Lower leg skin (tissue), 4 donors: ENCODE results near the gene RGS12. TPM values are rescaled to one million over a fixed set of nuclear protein-coding genes. Genes with fewer than 3 reads are reported as not detected.

Experiments
- DNase-seq, 2 donors: peaks; one replicate each; pipeline ENCODE4 v3.0.0-alpha.2; 2019; ENCODE audit warnings: low spot score in 2 of 2
- H3K4me3 ChIP-seq: fragments of 200-600 bp; sonication (generic); 2 replicates; pipeline ENCODE4 v1.5.1; 2017; ENCODE audit warnings: mild to moderate bottlenecking, low read depth; ENCODE audit not compliant: poor library complexity, severe bottlenecking
- CTCF ChIP-seq, 3 donors: fragments of 450-650 bp; IDR thresholded peaks; one replicate each; pipeline ENCODE4 v1.5.1; 2016; ENCODE audit warnings: antibody characterized with exemption in 3 of 3, mild to moderate bottlenecking in 3 of 3, moderate library complexity in 2 of 3
- POLR2A ChIP-seq, 2 donors: fragments of 450-650 bp; IDR thresholded peaks; one replicate each; pipeline ENCODE4 v1.6.1; 2016 to 2017; ENCODE audit warnings: antibody characterized with exemption in 2 of 2, mild to moderate bottlenecking in 1 of 2, moderate library complexity in 1 of 2
- WGBS, 2 donors: methylation state at CpG; one replicate each; pipeline ENCODE4 v1.1.5; 2018; 5-methylcytosine and 5-hydroxymethylcytosine counted together
- intact Hi-C: fragments of 100-400 bp; cut with DNase I; formaldehyde crosslinking; loops from one replicate; pipeline ENCODE4 v1.15.0; 2023; ENCODE audit warnings: low total_unique reads
- total RNA-seq, 4 donors: library from RNA; depleted of rRNA; stranded (reverse); fragments of >200 nt; gene quantifications; one replicate each; pipeline ENCODE4 v1.1.0, GENCODE V29; 2016

RGS12 gene
- total RNA-seq, 4 donors from 2014 or later: 47.5 to 92.6 (median 80.6) TPM

GRCh38 chr4:3269991-3270611 is 22.7 kb upstream of the RGS12 start:
- TF ChIP-seq POLR2A (IDR thresholded peaks at IDR 0.05) (no peak), CTCF (IDR thresholded peaks at IDR 0.05) (no peak)
- intact Hi-C loops: no loop called here
- peak in 1 of 2 donors; percentile 79 for DNase-seq
- H3K4me3 ChIP-seq: no peak overlapping the region
- WGBS, 2 donors: 72 to 73% methylated on average over 13 to 16 of the region's 17 CpGs

DNA sequence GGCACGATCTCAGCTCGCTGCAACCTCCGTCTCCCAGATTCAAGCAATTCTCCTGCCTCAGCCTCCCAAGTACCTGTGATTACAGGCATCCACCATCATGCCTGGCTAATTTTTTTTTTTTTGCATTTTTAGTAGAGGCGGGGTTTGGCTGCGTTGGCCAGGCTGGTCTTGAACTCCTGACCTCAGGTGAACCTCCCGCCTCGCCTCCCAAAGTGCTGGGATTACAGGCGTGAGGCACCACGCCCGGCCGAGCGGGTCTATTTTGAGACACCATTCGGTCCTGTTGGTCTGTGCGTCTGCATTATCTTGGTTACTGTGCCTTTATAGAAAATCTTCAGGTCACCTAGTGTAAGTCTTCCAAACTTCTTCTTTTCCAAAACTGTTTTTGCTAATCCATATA is 21.7 kb upstream of the RGS12 start:
- 77 to 80% methylated on average over 14 of the region's 14 CpGs for WGBS, 2 donors
- no peak for TF ChIP-seq POLR2A (IDR thresholded peaks at IDR 0.05)
- no peak for TF ChIP-seq CTCF (IDR thresholded peaks at IDR 0.05)
- intact Hi-C loops: no loop called here

GRCh38 chr4:3276986-3277385 is 15.8 kb upstream of the RGS12 start:
- 76 to 77% methylated on average over 9 of the region's 9 CpGs for WGBS, 2 donors
- no peak for TF ChIP-seq CTCF (IDR thresholded peaks at IDR 0.05)
- no peak for TF ChIP-seq POLR2A (IDR thresholded peaks at IDR 0.05)
- no peak overlapping the region for H3K4me3 ChIP-seq
- DNase-seq: peak in 1 of 2 donors; percentile 65
- intact Hi-C loops: no loop called here

More for the DNA sequence above, 21.7 kb upstream of the RGS12 start:
- DNase-seq: peak in 1 of 2 donors; percentile 42
- H3K4me3 ChIP-seq: no peak overlapping the region

DNA sequence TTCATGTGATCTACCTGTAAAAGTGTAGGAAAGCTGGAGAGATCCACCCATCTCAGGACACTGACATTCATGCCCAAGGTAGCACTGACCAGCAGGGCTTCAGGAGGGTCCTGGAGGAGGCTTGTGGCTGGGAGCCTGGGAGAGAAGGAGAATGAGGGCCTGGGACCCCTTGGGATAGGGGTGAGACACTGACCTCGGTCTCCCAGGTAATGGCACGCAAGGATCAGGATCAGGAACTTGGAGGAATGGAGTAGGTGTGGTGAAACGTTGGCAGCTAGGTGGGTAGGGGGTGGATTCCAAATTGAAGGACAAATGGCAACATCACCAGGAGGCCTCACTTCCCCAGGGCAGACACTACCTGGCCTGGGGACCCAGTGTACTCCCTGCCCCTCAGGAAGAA is 12.4 kb upstream of the RGS12 start:
- 85 to 94% methylated on average over 3 of the region's 3 CpGs for WGBS, 2 donors
- intact Hi-C loops: no loop called here
- DNase-seq: peak in 1 of 2 donors; percentile 25
- TF ChIP-seq POLR2A (IDR thresholded peaks at IDR 0.05) (no peak), CTCF (IDR thresholded peaks at IDR 0.05) (no peak)
- H3K4me3 ChIP-seq: no peak overlapping the region

DNA sequence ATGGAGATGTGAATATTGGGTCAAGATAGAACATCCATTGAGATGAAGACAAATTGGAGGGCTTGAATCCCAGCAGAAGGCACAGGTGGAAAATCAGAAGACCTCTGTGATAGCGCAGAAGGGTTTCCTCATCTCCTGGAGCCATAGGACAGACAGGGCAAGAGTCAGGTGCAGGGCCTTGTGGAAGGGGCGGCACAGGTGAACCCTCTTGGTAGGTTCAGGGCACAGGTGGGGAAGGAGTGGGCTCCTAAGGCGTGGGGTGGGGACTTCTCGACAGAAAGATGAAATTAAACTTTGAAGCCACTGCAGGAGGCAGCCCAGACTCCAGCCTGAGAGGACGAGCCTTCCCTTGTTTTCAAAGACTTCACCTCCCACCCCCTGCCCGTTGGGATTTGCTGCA is 9.3 kb upstream of the RGS12 start:
- 83 to 85% methylated on average over 6 of the region's 6 CpGs for WGBS, 2 donors
- no peak overlapping the region for H3K4me3 ChIP-seq
- TF ChIP-seq CTCF (IDR thresholded peaks at IDR 0.05): no peak
- no peak for TF ChIP-seq POLR2A (IDR thresholded peaks at IDR 0.05)
- intact Hi-C loops: no loop called here
- DNase-seq: no peak

- intact Hi-C loops: no loop called here
- peak in 1 of 2 donors; percentile 77 for DNase-seq
- H3K4me3 ChIP-seq: no peak overlapping the region
- TF ChIP-seq CTCF (IDR thresholded peaks at IDR 0.05) (no peak), POLR2A (IDR thresholded peaks at IDR 0.05) (no peak)
- 34 to 53% methylated on average over 11 to 13 of the region's 13 CpGs for WGBS, 2 donors
These were observed 8.9 kb upstream of the RGS12 start for GRCh38 chr4:3283916-3284315.
